ENCODE results near the gene TLR6.

The TLR6 gene

DNA sequence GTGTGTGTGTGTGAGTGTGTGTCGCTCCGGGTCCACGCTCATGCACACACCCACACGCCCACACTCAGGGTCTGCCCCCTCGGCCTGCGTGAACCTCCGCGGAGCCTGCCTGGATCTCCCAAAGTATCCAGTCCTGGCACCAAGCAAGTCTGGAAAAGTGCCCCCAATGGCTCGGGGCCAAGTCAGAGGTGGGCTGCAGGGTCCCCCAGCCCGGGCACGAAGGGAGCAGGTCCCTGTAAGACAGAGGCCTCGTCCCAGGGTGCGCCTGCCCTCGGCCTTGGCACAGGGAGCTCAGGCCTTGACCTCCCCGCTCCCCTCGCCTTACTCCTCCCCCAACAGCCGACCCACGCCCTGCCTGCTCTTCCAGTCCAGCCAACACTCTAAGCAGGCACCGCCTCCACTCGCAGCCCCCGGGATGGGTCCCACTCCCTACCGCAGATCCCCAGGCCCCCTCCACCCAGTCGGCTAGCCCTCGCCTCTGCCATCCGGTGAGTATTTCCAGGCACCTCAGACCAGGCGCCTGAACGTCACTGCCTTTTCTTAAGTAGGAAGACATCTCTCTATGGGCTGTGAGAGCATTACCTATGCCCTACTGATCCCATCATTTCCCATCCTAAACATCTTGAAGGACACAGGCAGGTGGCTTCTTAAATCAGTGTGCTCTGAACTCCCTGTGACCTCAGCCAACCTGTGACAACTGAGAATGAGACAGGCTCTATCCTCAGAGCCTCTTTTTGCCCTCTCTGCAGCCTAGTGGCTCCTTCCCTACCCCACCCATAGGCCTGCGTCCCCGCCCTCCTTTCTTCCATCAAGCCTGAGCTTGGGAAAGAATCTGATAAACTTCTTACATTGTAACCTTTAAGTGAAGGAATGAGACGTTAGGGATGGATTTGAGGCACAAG is 11.7 kb upstream of the TLR6 start:
- peak; percentile 30 for DNase-seq (ENCODE audit: low read depth)
- TF ChIP-seq CTCF (conservative IDR thresholded peaks at IDR 0.05; ENCODE audit: low read length), result no peak
- H3K4me3 ChIP-seq (ENCODE audit: low read length), result peak overlapping the region; percentile 94

DNA sequence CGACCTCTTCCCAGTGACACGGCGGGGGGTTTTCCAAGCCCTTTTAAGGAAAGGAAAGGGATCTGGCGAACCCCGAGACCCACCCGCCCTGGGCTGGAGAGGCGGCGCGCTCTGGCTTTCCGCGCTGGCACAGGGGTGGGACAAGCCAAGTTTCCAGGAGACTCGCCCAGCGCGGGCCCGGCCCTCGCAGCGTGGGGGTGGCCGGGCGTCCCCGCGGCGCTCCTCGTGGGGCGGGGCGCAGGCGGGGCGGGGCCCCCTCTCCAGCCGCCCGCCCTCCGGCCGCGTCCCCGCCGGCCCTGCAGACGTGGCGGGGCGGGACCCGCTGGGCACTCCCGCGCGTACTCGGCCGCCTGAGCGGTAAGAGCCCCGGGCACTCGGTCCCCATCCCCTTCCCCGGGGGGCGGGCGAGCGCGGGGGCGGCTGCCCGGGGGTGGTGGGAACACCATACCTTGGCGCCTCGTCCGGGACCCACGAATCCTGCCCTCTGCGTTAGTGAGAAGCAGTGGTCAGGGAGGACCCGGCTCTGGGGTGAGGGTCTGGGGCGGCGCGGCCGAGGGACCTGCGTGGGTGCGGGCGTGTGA is 11.0 kb upstream of the TLR6 start, which contains the start of gene FAM114A1:
Gene FAM114A1 (plus strand): TSS at position 329 of the 581 bp plus-strand sequence. CDS start 10,273 bp downstream, outside the sequence.
- H3K4me3 ChIP-seq (ENCODE audit: low read length), result peak within 1 kb of the TSS; percentile 94
- TF ChIP-seq CTCF (conservative IDR thresholded peaks at IDR 0.05; ENCODE audit: low read length), result no peak
- DNase-seq (ENCODE audit: low read depth), result peak; percentile 83

DNA sequence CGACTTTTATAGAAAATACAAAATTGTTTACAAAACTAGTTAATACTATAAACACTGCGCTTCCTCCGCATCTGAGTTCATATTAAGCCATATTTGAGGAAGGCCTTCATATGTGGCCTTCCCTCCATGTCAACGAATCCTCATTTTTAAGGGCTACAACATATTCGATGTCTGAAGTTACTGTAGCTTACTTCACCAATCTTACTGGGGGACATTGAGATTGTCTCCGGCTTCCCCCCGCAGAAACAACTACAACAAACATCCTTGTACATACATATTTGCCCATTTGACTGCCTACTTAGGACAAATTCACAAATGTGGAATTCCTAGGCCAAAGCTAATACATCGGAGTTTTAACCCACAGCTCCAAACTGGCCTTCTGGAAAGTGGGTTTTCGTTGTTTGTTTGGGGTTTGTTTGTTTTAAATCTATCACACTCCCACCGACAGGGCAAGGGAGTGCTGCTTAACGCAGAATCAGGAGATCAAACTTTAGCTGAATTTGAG is 10.4 kb upstream of the TLR6 start:
- TF ChIP-seq CTCF (conservative IDR thresholded peaks at IDR 0.05; ENCODE audit: low read length), result no peak
- H3K4me3 ChIP-seq (ENCODE audit: low read length), result peak overlapping the region; percentile 60
- no peak for DNase-seq (ENCODE audit: low read depth)

DNA sequence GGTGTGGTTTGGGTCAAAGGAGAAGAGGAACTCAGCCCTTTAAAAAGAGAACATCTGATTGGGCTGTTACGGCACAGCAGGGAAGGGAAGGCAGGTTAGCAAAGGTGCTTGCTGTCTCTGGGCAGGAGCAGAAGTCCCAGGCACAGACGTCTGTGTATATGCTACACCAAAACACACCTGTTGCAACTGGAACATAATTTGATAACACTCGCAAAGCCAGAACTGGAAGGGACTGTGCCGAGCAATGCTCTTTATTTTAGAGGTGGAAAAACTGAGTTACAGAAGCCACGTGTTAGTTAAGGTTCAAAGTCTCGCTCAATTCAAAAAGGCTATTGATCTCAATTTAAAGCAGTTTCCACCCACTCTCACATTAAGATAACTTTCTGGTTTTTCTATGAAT is 8.8 kb upstream of the TLR6 start:
- TF ChIP-seq CTCF (conservative IDR thresholded peaks at IDR 0.05; ENCODE audit: low read length), result no peak
- DNase-seq (ENCODE audit: low read depth), result no peak
- H3K4me3 ChIP-seq (ENCODE audit: low read length), result no peak overlapping the region

DNA sequence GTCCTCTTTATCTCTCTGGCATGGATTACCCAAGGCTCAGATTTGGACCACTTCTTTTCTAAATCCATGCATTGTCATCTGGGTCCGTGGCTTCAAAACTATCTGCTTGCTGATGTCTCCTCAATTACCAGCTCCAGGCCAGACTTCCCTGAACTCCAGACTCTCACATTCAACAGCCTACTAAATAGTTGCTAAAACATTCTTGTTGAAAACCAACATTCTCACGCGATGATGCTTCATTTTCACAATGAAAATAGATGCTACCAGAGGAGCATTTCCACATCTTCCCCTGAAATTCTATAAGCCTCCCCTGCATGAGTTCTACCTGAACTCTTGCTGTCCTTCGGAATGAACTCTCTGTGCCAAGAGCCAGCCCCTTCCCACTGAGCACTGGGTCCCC is 5.2 kb upstream of the TLR6 start:
- no peak overlapping the region for H3K4me3 ChIP-seq (ENCODE audit: low read length)
- no peak for TF ChIP-seq CTCF (conservative IDR thresholded peaks at IDR 0.05; ENCODE audit: low read length)
- peak; percentile 64 for DNase-seq (ENCODE audit: low read depth)

DNA sequence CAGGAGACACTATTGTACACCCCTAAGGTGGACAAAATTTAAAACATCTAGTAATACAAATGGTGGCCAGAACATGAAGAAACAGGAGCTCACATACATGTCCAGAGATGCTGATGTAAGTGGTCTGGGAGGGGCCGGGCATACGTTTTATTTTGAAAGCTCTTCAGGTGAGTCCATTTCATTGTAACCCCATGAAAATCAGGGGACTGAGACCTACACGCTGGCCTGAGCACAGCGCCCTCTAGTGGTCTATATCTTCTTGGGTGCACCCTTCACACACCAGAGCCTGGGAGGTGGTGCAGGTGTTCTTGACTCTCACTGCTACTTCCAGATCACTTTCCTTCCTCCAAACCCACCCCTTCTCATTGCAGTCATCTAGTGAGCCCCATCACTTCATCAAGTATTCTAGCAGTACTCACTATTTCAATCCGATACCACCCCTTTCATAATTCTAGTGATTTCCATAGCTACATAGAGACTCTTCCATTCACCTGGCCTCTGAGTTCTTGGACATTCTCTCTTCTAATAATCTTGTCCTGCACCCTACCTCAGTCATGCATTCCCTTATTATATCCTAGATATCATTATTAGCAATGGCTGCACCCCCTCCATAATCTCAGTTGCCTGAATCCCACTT is 4.3 kb upstream of the TLR6 start:
- no peak overlapping the region for H3K4me3 ChIP-seq (ENCODE audit: low read length)
- DNase-seq (ENCODE audit: low read depth), result peak; percentile 15
- TF ChIP-seq CTCF (conservative IDR thresholded peaks at IDR 0.05; ENCODE audit: low read length), result peak; percentile 63
